Gastrocnemius medialis (tissue), 4 donors: ENCODE results near the gene PDE4B.

Source experiments
- CTCF ChIP-seq, 5 experiments: fragments of 450-650 bp in 3 of 5; fragments of 200-600 bp in 2 of 5; sonication (generic) in 2 of 5; IDR thresholded peaks in 4 of 5; conservative IDR thresholded peaks in 1 of 5; 1 replicate in 4 of 5; 2 replicates in 1 of 5; pipeline ENCODE4 v1.5.1; 2016 to 2019; ENCODE audit warnings: antibody characterized with exemption in 5 of 5, mild to moderate bottlenecking in 3 of 5, moderate library complexity in 3 of 5
- POLR2A ChIP-seq, 2 donors: fragments of 450-650 bp; IDR thresholded peaks; one replicate each; pipeline ENCODE4 v1.6.1; 2017; ENCODE audit warnings: antibody characterized with exemption in 2 of 2, mild to moderate bottlenecking in 2 of 2, moderate library complexity in 2 of 2

GRCh38 chr1:65844296-65844695 is 51.6 kb downstream of the PDE4B start:
- no peak for TF ChIP-seq POLR2A (IDR thresholded peaks at IDR 0.05)
- no peak for TF ChIP-seq CTCF (IDR thresholded peaks at IDR 0.05 in 4 of 5, conservative IDR thresholded peaks at IDR 0.05 in 1 of 5)
